ENCODE results near the gene DCST1.

Gene DCST1

DNA sequence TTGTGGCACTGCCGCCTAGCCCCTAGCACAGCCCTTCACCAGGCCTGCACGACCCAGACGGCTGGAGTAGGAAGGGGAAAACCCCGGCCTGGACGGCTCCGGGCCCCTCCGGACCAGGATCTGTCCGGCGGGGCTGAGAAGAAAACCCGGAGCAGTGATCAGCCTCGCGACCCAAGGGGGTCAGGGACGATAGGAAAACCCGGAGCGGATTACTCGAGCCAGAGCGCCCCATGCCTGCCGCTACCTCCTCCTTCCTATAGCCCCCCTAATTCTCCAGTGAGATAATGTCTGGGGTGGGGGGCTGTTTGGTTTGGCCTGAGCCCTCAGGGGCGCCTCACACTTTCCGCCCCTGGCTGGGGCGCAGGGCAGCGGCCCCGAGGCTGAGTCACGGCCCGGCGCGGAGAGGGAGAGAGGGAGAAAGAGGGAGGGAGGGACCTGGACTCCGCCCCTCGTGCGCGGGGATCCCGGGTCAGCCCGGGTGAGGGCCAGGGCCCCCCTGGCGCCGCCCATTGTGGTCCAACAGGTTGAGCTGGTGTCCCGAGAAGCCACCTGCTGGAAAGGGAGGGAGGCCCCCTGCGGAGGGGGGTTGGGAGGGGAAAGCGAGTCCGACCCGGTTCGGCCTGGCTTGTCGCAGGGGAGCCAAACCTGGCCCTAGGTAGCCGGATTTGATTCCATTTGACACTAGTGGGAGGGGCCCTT is 32.7 kb upstream of the DCST1 start:
- peak; percentile 67 for DNase-seq (ENCODE audit: low read depth)

DNA sequence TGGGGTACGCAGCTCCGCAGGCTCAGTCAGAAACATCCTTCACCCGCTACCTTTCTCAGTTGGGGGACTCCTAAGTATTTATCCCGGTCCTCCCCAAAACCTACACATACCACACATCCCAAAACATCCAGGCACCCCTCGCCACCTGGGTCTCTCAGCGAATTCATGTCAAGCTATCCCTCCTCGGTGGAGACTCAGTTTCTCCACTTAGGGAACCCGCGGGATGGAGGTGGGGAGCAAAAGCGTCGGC is 32.3 kb upstream of the DCST1 start:
- DNase-seq (ENCODE audit: low read depth) = no peak

DNA sequence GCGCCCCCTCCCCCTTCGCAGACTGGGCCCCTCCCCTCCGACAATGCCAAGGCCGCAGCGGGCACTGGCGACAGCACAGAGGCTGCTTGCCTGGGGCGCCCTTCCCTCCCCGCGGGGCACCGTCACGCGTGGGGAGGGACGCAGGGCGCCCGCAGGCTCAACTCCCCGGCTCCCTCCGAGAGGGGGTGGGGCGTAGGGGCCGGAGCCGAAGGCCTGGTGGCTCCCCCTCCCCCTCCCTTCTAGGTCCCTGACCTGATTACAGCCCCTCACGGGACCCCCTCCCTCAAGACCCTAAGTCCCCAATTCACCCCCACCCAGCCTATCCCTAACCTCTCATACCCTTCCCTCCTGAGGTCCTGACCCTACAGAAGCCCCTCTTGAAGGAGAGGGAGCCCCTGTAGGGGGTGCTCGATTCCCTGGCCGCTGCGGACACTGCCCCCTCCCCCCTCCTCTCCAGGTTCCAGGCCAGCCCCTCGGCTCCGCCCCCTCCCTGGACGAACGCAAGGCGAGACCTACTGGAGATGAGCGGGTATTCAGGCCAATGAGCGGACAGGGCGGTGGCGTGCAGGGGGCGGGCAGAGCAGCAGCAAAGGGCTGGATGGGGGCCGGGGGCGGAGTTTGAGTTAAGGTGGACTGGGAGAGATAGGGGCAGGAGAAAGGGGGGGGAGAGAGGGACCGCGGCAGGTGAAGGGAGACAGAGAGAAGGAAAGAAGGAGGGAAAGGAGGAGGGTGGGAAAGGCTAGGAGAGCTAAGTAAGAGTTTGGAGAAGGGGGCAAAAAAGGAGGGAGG is 31.8 kb upstream of the DCST1 start:
- peak; percentile 96 for DNase-seq (ENCODE audit: low read depth)

DNA sequence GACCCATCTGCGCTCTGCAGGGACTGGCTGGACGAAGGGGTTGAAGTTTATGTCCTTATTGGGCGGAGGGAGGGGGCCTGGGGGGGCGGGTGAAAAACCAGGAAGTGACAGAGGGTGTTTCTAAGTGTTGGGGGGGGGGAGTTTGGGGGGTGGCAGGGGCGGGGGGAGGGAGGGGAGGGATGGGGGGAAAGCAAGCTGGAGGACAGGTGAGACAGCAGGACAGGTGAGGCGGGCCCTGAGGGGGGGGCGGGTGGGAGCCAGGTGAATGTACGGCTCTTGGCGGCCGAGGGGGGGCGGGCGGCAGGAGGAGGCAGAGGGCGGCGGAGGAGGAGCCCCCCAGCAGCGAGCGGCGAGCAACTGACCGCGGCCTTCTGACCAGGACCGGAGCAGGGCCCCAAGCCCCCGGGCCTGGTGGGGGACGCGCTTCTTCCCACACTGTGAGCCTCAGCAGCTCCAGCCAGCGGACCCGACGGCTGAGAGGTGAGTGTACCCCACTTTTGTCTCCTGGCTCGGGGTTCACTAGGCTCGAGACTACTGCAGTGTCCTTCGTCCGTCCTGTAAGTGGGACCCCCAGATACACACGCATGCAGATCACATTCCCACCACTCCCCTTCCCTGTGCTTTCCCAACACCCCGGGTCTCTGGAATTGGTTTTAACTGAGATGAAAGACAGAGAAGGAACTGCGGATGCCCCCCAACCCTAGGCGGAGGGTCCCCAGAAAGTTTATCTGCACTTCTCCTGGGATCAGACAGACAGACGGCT is 31.0 kb upstream of the DCST1 start, which contains the start of gene ZBTB7B:
ZBTB7B (plus strand) TSS at position 339 of the 763 bp plus-strand sequence. CDS start 11,859 bp downstream, outside the sequence.
- no peak for DNase-seq (ENCODE audit: low read depth)

DNA sequence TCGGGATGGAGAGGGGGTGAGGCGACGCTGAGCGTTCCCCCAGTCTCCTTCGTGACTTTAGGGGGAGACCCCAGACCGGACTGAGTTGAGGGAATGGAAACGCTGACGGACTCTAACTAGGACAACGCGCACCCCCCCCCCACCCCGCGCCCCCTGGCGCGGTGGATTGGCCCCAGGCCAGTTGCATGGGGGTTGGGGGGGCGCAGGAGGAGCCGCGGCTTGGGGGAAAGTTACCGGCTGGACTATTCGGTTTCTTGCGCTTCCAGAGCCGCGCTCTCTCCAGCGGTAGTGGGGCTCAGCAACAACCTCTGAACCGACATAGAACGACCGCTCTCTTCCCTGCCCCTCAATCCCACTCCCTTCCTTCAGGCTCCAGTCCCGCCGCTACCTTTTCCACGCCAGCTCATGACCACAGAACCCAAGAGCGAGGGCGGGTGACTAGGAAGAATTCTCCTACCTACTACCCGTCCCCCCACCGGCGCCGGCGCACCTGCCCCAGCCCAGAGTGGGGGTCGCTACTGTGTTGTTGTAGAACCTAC is 30.3 kb upstream of the DCST1 start:
- no peak for DNase-seq (ENCODE audit: low read depth)

DNA sequence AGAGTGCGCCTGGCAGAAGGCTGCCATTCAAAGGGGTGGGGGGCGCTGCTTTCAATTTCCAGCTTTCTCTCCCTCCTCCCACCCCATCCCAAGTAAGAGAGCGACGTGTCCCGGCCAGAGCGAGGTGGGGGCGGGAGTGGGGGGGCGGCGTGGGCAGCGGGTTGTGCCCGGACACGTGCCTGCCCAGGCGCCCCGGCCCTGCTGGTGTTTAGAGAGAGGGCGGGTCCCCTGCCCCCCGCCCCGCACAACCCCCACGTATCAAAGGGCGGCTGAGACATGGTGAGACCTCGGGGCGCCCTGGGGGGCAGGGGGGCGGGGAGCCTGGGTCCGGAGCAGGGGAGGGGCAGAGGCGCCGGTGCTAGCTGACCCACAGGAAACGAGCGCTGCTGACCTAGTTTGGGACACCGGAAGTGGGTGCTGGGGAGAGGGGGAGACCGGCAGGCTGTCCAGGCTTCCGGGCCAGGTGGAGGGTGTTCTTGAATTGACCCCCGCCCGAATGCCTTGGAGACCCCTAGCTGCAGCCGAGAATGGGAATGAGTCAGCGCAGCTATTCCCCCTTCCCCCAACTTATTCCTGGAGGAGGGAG is 29.8 kb upstream of the DCST1 start:
- no peak for DNase-seq (ENCODE audit: low read depth)

DNA sequence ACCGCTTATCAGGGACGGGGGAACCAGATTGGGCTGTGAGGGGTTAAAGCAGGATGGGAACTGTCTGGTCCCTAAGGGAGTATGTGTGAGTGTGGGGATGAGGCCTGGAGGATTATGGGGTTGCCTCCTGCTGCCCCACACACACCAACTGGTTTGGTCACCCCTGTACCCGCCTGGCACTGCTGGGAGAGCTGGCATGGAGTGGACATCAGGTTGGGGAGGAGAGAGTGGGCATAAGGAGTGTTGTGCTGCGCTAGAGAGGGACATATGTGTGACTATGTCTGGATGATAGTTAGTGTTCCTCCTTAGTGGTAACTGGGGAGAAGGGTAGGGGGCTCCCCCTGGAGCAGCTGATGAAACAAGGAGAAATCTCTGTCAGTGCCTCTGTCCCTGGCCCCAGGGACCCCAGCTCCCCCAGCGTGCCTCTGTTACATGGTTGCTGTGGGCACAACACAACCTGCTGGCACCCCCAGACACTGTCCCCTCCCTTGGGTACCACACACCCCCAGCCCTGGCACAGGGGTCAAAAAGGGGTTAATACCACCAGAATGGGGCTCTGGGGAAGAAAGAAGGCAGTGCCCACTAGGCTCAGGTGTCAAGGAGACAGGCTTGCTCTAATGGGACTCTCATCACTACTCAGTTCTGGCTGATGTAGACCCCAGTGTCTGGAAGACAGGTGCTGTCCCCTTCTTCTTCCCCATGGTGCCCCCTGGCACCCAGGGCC is 29.1 kb upstream of the DCST1 start:
- no peak for DNase-seq (ENCODE audit: low read depth)

DNA sequence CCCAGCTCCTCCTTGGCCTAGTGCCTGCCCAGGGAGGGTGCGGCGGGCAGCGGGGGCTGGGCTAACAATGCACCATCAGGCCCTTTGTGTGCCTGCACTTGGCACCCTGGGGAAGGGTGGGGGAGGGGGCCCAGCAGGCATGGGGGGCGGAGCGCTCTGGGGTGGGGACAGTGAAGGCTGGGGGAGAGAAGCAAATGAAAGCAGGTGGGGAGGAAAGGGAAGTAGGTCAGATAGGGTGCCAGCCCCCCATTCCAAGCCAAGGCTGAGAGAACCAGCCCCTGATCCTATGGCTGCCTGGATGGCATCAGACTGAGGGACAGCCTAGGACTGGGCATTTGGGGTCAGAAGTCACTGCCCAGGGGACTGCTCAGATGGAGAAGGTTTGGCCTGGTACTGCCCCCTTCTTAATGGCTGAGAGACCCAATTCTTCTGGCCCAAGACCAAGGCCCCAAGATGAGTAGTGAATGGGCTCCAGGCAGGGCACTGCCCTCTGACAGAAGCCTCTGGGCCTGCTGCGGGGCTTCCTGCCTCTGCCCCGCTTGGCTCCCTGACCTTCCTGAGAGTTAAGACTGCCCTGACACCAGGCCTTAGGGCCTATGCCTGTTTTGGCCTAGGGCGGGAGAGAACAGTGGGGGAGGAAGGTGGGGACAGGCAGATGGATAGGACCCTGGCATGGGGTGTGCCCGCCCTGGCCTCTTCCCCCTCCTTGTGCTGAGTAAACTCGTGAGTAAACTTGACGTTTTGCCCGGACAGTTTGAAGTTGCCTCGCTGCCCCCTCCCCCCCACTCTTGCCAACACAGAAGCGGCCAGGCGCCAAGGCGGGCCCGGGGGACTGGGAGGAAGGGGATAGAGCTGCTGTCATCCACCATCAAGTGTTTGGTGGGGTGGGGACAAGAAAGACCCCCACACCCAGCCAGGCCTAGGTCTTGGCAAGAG is 28.3 kb upstream of the DCST1 start:
- DNase-seq (ENCODE audit: low read depth) = no peak

DNA sequence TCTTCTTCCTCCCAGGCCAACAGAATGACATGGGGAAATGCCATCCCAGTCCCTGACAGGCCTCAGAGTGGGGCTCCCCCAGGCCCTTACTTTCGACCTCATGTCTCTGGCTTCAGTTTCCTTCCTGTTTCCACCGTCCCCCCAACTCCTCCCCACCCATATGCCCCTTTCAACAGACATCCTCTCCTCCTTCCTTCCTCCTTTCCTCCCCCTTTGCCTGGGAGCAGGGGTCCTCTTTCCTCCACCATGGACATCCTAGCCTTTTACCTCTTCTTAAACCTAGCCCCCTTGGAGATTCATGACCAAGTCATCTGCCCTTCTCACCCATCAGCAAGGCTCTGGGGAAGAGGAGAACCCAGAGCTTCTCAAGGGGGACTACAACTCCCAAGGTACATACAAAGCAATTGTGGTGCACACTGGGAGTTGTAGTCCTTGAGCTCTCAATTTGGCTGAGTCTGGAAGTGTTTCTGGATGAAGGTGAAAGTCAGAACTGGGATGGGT is 27.0 kb upstream of the DCST1 start:
- no peak for DNase-seq (ENCODE audit: low read depth)

DNA sequence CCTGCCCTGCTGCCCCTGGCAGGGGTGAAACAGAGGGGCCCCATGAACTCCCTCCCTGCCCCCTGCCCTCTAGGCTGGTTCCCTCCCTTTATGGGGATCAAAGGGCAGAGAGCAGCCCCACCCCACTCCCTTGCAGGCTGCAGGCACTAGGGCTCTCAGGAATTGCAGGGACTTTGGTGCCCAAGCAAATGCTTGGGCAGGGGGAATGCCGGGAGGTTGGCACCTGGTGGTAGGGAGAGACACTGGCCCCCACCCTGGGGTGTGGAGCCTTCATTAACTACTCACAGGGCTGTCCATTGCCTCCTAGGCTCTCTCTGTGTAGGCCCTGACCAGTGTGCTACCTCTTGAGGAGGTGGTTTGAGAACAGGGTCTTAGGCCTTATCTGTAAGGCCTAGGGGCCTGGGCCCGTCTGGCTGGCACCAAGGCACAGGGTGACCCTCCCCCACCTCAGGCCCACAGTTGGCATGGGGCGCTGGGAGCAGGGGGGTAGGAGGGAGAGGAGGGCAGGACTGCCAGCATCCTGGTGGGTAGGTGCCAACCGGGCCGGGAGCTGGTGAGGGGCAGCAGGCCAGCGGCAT is 26.3 kb upstream of the DCST1 start:
- no peak for DNase-seq (ENCODE audit: low read depth)

DNA sequence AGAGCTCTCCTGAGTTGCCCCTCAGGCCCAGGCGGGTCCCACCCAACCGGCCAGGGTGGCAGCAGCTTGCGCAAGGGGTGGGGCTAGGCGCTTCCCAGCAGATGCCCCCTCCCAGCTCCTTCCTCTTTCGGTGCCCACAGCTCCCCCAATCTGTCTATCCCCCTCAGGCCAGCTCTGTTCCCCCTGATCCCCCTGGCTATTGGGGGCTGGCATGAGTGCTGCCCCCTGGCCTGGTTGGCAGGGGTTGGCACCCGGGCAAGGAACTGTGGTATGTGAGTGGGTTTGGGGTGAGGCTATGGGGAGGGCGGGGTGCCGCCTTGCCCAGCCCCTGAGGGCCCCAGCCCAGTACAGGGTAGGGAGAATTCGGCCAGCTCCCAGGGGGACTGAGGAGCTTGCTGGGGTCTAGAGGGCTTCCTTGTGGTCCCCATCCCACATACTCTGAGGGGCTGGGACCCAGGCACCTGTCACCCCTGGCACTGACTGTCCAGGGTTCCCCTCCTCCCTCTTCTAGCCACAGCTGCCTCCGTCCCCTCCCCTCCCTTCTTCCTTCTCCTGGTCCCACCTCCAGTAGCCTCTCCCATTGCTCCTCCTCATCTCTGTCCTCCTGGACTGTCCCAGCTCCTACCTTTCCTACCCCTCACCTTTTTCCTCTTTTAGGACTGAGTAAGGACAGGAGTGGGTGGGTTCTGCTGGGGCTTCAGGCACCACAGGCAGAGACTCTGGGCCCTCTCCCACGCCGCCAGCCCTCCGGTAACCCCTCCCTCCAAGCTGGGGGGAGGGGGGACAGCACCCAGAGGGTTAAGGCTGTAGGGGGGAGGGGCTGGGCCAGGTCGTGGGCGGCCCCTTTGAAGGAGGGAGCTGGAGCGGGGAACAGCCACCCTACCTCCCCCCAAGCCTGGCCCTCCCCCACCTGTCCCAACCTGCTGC is 25.3 kb upstream of the DCST1 start:
- DNase-seq (ENCODE audit: low read depth) = no peak

DNA sequence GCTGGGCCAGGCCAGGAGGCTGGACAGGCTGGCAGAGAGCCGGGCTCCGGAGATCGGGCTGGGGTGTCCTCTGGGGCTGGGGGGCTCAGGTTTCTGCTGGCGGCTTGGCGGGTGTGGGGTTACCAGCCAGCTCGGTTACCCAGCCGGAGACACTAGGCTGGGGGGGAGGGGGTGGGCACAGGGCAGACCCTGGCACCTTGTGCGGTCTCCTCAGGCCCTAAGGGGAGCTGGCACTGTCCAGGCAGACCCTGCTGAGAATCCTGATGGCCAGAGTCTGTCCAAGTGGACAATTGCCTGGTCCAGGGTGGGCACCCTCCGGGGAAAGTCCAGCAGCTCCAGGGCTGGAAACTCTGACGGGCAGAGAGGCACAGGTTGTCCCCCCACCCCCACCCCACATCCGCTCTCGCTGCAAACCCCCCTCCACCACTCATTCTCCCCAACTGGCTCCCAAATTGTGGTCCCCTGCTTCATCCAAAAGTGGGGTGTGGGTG is 24.4 kb upstream of the DCST1 start:
- no peak for DNase-seq (ENCODE audit: low read depth)

DNA sequence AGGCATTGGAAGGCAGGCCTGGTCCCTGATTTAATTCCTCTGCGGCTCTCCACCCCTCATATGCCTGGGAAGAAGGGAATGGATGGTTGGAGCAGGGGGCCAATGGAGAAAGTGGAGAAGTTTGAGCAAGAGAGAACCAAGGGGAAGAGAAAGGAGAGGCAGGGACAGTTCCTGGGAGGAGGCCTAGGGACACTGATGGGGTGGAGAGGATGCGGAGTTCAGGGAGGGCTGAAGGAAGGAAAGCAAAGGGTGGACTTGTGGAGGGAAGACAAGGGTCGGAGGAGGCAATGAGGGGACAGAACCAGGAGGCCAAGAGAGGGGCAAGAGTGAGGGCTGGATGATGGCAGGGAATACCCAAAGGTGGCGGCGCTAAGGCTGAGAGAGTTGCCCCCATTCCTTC is 23.9 kb upstream of the DCST1 start:
- DNase-seq (ENCODE audit: low read depth) = no peak

DNA sequence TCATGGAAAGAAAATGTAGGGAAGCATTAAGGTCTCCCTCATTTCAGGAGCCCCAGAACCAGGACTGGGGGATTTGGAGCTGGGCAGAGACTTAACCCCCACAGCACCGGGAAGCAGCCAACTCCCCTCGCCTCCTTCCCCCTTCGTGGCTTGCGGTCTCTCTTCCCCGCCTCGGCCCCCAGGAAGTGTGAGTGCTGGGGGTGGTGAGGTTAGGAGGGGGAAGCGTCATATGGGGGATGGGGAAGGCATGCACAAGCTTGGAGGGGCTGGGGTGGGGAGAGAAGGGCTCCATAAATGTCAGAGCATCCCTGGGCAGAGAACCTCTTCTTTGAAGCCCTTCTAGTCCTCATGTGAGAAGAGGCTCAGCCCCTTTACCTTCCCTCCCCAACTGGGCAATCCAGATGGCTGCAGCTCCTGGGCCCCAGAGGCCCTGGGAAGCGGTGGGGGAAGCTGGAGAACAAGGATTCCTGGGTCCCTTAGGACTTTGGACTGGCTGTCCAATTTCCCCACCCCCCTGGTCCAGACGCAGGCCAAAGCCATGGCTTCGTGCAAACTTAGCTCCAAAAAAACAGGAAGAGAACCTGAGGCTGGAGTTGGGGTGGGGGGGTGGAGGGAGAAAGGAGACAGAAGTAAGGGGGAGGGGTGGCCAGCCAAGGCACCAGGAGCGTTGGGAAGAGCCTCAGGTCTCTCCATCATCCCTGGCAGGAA is 23.3 kb upstream of the DCST1 start:
- no peak for DNase-seq (ENCODE audit: low read depth)

DNA sequence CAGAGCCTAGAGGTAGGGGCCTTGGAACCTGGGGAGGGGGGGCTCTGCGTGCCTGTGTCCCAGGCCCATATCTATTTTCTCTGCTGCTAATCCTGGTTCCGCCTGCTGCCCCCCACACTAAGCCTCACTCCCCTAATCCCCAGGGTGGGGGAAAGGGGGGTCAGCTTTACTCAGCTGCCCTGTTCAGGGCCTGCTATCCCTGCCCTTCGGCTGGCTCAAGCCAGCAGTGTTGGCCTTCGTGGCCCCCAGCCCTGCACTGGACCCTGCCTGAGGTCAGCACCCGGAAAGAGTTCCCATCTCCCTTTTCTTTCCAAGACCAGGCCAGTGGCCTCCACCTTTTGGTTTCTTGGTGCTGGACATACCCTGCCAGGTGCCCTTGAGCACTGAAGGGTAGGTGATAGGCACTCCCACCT is 22.6 kb upstream of the DCST1 start:
- no peak for DNase-seq (ENCODE audit: low read depth)

DNA sequence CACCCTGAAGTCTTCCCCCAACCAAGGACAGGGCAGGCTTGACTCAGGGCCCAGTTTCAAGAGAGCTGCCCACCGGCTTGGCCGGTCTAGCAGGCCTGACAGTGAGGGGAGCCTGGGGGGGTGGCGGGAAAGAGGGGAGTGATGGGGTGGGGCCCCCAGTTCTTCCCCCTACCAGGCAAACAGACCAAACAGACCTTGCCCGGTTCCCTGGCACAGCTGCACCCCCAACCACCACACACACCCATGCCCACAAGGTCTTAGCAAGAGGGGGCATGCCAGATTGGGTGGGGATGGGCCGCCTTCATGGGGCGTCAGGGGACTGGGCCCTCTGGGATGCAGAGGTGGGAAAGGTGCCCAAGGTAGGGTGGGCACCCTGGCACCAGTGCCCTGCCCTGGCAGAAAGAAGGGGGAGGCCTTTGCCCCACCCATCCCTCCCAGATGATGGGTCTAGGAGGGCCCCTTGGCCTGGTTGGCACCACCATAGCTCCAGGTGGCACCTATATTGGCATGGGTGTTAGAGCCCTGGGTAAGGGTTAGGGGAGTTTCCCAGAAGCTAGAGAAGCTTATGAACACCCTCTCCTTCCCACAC is 22.1 kb upstream of the DCST1 start:
- no peak for DNase-seq (ENCODE audit: low read depth)

DNA sequence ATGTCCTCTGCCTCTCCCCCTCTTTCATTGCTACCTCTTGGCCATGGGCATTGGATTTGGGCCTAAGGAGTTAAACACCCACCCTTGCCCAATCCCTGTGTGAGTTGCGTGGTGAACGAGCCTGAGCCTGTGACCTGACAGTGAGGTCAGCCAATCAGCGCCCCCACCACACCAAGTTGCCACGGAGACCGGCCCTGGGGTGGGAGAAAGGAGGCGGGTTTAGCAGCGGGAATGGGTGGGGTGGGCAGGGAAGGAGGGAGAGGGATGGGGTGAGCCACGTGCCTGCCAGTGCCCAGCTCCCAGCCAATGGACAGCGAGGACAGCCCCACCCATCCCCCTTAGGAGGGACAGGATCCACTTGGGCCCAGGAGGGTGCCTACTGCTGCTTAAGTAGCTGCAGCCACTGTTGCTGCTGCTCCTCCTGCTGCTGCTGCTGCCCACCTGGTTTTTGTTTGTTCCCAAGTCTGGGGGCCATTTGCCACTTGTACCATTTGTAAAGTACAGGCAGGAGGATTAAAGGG is 21.5 kb upstream of the DCST1 start:
- no peak for DNase-seq (ENCODE audit: low read depth)
